ENCODE results near the gene CYB5B.

CYB5B gene

DNA sequence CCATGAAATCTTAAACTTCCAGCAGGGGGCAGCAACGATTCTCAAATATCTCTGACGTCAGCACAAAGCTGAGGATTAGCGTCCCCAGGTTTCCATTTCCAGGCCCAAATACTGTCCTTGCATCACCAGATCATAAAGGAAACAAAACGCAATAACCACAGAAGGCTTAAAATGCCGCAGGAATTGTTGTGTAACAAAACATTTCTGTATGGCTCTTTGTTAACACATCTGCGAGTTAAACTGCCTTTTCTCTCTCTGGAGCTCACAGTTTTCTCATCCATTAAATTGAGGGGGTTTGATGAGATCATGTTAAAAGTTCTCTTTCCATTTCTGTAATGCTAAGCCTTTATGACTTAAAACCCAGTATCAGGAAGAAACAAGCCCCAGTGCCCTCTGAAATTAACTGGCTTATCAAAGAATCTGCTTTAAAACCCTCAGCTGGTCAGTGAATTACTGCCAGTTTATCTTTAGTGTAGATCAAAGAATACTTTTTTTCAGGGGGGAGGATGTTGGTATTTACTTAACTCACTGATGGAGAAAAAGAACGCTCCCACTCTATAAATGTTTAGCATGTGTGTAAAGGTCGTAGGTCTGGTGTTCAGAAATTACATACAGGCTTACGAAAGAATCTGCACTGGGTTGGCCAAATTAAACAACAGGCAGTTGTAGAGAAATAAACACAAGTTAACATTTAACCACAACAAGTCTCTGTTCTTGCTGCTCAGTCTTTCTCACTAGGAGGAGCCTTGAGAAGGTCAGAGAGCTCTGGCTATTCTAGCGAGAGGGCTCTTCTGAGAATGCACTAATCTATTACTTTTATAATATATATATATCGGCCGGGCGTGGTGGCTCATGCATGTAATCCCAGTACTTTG is 28.0 kb upstream of the CYB5B start:
- intact Hi-C loops (cut with DNase I; ENCODE audit: low total_unique reads), result loop anchor here (5.0 to 10.0 kb wide), 2 partner anchors 168 to 356 kb away; partner anchors contain the start of genes NFAT5 and NOB1
- no peak overlapping the region for H3K4me3 ChIP-seq
- TF ChIP-seq, protein P1, sequence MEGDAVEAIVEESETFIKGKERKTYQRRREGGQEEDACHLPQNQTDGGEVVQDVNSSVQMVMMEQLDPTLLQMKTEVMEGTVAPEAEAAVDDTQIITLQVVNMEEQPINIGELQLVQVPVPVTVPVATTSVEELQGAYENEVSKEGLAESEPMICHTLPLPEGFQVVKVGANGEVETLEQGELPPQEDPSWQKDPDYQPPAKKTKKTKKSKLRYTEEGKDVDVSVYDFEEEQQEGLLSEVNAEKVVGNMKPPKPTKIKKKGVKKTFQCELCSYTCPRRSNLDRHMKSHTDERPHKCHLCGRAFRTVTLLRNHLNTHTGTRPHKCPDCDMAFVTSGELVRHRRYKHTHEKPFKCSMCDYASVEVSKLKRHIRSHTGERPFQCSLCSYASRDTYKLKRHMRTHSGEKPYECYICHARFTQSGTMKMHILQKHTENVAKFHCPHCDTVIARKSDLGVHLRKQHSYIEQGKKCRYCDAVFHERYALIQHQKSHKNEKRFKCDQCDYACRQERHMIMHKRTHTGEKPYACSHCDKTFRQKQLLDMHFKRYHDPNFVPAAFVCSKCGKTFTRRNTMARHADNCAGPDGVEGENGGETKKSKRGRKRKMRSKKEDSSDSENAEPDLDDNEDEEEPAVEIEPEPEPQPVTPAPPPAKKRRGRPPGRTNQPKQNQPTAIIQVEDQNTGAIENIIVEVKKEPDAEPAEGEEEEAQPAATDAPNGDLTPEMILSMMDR (IDR thresholded peaks at IDR 0.05), result peak; percentile 72 to 79
- peaks cover 0 to 23% (median 11%) of the 10 kb centered on the region in 4 donors for H3K4me1 ChIP-seq
- peak; percentile 75 to 80 for DNase-seq
- H3K27me3 ChIP-seq, result no peaks in the 10 kb centered on the region
- no peaks in the 10 kb centered on the region for H3K9me3 ChIP-seq
- peak overlapping the region; percentile 73 to 80 for H3K27ac ChIP-seq
- no peaks in the 10 kb centered on the region for H3K36me3 ChIP-seq

DNA sequence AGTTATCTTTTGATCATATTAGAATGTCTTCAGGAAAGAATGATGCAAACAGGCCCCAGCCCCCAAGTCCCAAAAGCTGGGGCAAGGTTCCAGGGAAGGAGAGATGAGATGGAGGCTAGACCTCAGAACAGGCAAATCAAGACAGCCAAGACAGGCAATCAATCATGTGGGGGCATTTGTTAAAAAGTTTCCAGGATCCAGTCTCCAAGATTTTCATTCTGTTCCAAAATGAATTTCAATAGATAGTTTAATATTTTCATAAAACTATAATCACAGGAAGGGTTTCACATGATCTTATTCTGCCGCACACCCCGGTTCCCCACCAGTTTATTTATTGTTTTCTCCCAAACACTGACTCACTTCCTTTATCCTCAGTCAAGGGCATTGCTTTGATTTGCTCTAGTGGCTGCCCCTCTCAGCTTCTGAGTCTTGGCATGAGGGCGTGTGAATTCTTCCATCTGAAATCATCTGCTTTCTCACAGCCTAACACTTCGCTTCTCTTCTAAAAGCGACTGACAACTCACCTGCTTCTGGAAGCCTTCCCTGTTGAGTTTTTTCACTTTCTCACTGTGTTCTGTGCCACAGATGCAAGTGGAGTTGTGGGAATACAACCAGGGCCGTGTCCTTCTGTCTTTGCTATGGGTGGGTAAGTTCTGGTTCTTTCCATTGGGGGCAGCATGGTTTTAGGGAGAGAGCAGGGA is 26.4 kb upstream of the CYB5B start:
- peak in 1 of 2 donors; percentile 41 for DNase-seq
- peaks cover 0 to 23% (median 11%) of the 10 kb centered on the region in 4 donors for H3K4me1 ChIP-seq
- intact Hi-C loops (cut with DNase I; ENCODE audit: low total_unique reads), result loop anchor here (5.0 to 10.0 kb wide), 2 partner anchors 167 to 354 kb away; partner anchors contain the start of genes NFAT5 and NOB1

GRCh38 chr16:69399361-69399760 is 25.1 kb upstream of the CYB5B start:
- Histone ChIP-seq H3K36me3 (no peaks in the 10 kb centered on the region), H3K27me3 (no peaks in the 10 kb centered on the region), H3K4me1 (peaks cover 0 to 30% (median 16%) of the 10 kb centered on the region in 4 donors), H3K9me3 (no peaks in the 10 kb centered on the region), H3K4me3 (no peak overlapping the region), H3K27ac (no peak overlapping the region)
- DNase-seq, result no peak
- intact Hi-C loops (cut with DNase I; ENCODE audit: low total_unique reads), result loop anchor here (5.0 to 10.0 kb wide), 2 partner anchors 165 to 353 kb away; partner anchors contain the start of genes NFAT5 and NOB1
- TF ChIP-seq, protein P1 (IDR thresholded peaks at IDR 0.05), result no peak

More for the DNA sequence above, 26.4 kb upstream of the CYB5B start:
- H3K27me3 ChIP-seq, result no peaks in the 10 kb centered on the region
- peak overlapping the region; percentile 34 to 49 for H3K27ac ChIP-seq
- H3K36me3 ChIP-seq, result no peaks in the 10 kb centered on the region
- TF ChIP-seq, protein P1 (IDR thresholded peaks at IDR 0.05), result peak; percentile 61 to 64
- H3K9me3 ChIP-seq, result no peaks in the 10 kb centered on the region
- no peak overlapping the region for H3K4me3 ChIP-seq

DNA sequence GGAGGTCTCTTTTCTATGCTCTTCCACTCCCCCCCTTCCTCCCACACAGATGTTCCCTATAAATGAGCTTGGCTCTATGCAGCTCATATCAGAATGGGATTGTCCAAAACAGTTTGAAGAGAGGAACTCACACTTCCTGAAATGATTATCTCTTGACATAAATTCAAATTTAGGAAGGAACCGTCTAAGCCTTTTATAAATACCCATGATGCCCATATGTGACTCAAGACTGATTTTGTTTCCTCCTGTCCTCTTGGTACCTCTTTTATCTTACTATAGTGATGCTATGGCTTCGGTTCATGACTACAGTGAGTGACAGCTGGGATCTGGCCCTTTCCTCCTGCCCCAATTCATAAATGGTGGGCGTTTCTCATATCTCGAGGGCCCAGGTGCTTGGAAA is 22.0 kb upstream of the CYB5B start:
- H3K27ac ChIP-seq, result no peak overlapping the region
- intact Hi-C loops (cut with DNase I; ENCODE audit: low total_unique reads), result no loop called here
- no peaks in the 10 kb centered on the region for H3K9me3 ChIP-seq
- no peak overlapping the region for H3K4me3 ChIP-seq
- no peaks in the 10 kb centered on the region for H3K27me3 ChIP-seq
- DNase-seq, result no peak
- peaks cover 0 to 22% (median 14%) of the 10 kb centered on the region in 4 donors for H3K4me1 ChIP-seq
- TF ChIP-seq, protein P1 (IDR thresholded peaks at IDR 0.05), result no peak
- H3K36me3 ChIP-seq, result no peaks in the 10 kb centered on the region

DNA sequence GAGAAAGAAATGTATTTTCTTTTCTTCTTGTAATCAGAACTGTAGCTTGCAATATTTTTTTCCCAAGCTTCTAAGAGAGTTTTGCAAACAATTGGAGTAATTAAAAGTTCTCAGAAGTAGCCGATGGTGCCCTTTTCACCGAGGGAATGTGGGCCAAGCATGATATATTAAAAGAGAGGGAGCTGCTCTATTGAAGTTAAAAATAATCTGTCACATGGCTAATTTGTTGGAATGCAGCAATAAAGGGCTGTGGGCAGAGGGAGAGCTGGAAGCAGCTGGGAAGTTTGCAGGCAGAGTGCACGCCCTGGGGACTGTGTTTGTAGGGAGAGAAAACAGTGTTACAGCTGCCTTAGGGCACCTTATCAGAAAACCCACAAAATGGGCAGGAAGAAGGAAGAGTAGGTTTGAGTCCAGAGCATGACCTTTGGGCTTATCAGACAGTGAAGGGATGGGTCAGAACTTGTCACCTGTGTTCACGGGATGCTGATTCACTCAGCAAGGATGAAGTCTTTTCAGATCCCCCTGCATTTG is 20.1 kb upstream of the CYB5B start:
- H3K27me3 ChIP-seq, result no peaks in the 10 kb centered on the region
- TF ChIP-seq, protein P1 (IDR thresholded peaks at IDR 0.05), result no peak
- H3K36me3 ChIP-seq, result no peaks in the 10 kb centered on the region
- DNase-seq, result no peak
- H3K4me3 ChIP-seq, result no peak overlapping the region
- no peak overlapping the region for H3K27ac ChIP-seq
- H3K9me3 ChIP-seq, result no peaks in the 10 kb centered on the region
- intact Hi-C loops (cut with DNase I; ENCODE audit: low total_unique reads), result no loop called here
- H3K4me1 ChIP-seq, result peaks cover 0 to 16% (median 10%) of the 10 kb centered on the region in 4 donors
